Neuronal stem cell (in vitro differentiated cells): Measurements from ENCODE around the gene TJAP1.

Experiments used
- DNase-seq: peaks from one replicate; pipeline ENCODE4 v3.0.0-alpha.2; 2013; ENCODE audit warnings: low spot score
- H2AFZ ChIP-seq: one replicate; pipeline ENCODE4 v1.6.1; 2013; ENCODE audit warnings: mild to moderate bottlenecking, low read length, inconsistent platforms
- H2AK5ac ChIP-seq: 2 replicates; pipeline ENCODE4 v1.6.1; 2013; ENCODE audit warnings: low read depth, mild to moderate bottlenecking, inconsistent platforms, low read length, moderate library complexity, mixed read lengths
- H2BK120ac ChIP-seq: 2 replicates; pipeline ENCODE4 v1.6.1; 2013; ENCODE audit warnings: low read depth, mild to moderate bottlenecking, inconsistent platforms, low read length, moderate library complexity, mixed read lengths
- H2BK12ac ChIP-seq: one replicate; pipeline ENCODE4 v1.6.1; 2013; ENCODE audit warnings: low read length, inconsistent platforms
- H2BK15ac ChIP-seq: 2 replicates; pipeline ENCODE4 v1.6.1; 2013; ENCODE audit warnings: mild to moderate bottlenecking, low read length, inconsistent platforms, mixed read lengths
- H2BK5ac ChIP-seq: one replicate; pipeline ENCODE4 v1.6.1; 2013; ENCODE audit warnings: inconsistent platforms, mild to moderate bottlenecking, low read length, moderate library complexity
- H3K14ac ChIP-seq: one replicate; pipeline ENCODE4 v1.6.1; 2013; ENCODE audit warnings: low read length, inconsistent platforms
- H3K18ac ChIP-seq: 2 replicates; pipeline ENCODE4 v1.6.1; 2013; ENCODE audit warnings: low read length, inconsistent platforms
- H3K23ac ChIP-seq: 2 replicates; pipeline ENCODE4 v1.6.1; 2013; ENCODE audit warnings: low read depth, mild to moderate bottlenecking, mixed read lengths, low read length, inconsistent platforms; ENCODE audit not compliant: poor library complexity
- H3K27ac ChIP-seq: replicated peaks from 3 replicates; pipeline ENCODE4 v1.5.1; 2013; ENCODE audit warnings: low read length, inconsistent platforms
- H3K27me3 ChIP-seq, 3 experiments: 2 replicates each; pipeline ENCODE4 v1.6.1; 2013; ENCODE audit warnings: low read length in 3 of 3, mild to moderate bottlenecking in 2 of 3, inconsistent platforms in 1 of 3, low read depth in 1 of 3, mixed read lengths in 1 of 3, moderate library complexity in 1 of 3; ENCODE audit not compliant: control insufficient read depth in 3 of 3, insufficient read depth in 3 of 3
- H3K36me3 ChIP-seq, 2 donors: replicated peaks in 1 of 2; 2 replicates each; pipeline ENCODE4 v1.6.1; 2013; ENCODE audit warnings: low read length in 2 of 2; ENCODE audit not compliant: control insufficient read depth in 2 of 2, insufficient read depth in 2 of 2
- H3K4ac ChIP-seq: 2 replicates; pipeline ENCODE4 v1.6.1; 2013; ENCODE audit warnings: inconsistent platforms, mild to moderate bottlenecking, low read length, moderate library complexity
- H3K4me1 ChIP-seq, 2 donors: 1 replicate in 1 of 2; 2 replicates in 1 of 2; pipeline ENCODE4 v1.6.1; 2013; ENCODE audit warnings: low read length in 2 of 2, low read depth in 1 of 2; ENCODE audit not compliant: control insufficient read depth in 2 of 2, insufficient read depth in 1 of 2
- H3K4me2 ChIP-seq: one replicate; pipeline ENCODE4 v1.6.1; 2013; ENCODE audit warnings: mild to moderate bottlenecking, low read length, inconsistent platforms; ENCODE audit not compliant: insufficient read depth, poor library complexity, severe bottlenecking
- H3K4me3 ChIP-seq, 2 donors: 2 replicates each; pipeline ENCODE4 v1.5.1; 2013; ENCODE audit warnings: low read length in 2 of 2, mild to moderate bottlenecking in 2 of 2, inconsistent platforms in 1 of 2, moderate library complexity in 1 of 2
- H3K79me1 ChIP-seq: one replicate; pipeline ENCODE4 v1.6.1; 2013; ENCODE audit warnings: low read depth, mild to moderate bottlenecking, inconsistent platforms, low read length, moderate library complexity
- H3K9ac ChIP-seq: one replicate; pipeline ENCODE4 v1.6.1; 2013; ENCODE audit warnings: mild to moderate bottlenecking, low read depth, low read length, inconsistent platforms; ENCODE audit not compliant: poor library complexity
- H3K9me3 ChIP-seq, 2 donors: replicated peaks in 1 of 2; 2 replicates each; pipeline versions ENCODE3 to v1.6.1; 2013; ENCODE audit warnings: low read length in 2 of 2, mild to moderate bottlenecking in 2 of 2, inconsistent platforms in 1 of 2, low read depth in 1 of 2, mixed read lengths in 1 of 2, moderate library complexity in 1 of 2; ENCODE audit not compliant: control insufficient read depth in 2 of 2, insufficient read depth in 1 of 2
- H4K8ac ChIP-seq: one replicate; pipeline ENCODE4 v1.6.1; 2013; ENCODE audit warnings: low read depth, mild to moderate bottlenecking, inconsistent platforms, low read length, moderate library complexity
- H4K91ac ChIP-seq: one replicate; pipeline ENCODE4 v1.6.1; 2013; ENCODE audit warnings: low read length, low read depth, mild to moderate bottlenecking, inconsistent platforms; ENCODE audit not compliant: poor library complexity
- WGBS, 2 donors: extraction: QIAGEN DNeasy Blood & Tissue Kit; methylation state at CpG; one replicate each; pipeline ENCODE4 v1.1.7; 2013; ENCODE audit warnings: missing lambda C conversion rate in 2 of 2, mixed read lengths in 1 of 2; ENCODE audit not compliant: insufficient read length in 2 of 2, insufficient replicate concordance in 1 of 2; ENCODE audit errors: extremely low coverage in 2 of 2; 5-methylcytosine and 5-hydroxymethylcytosine counted together

TJAP1 gene

GRCh38 chr6:43488667-43489276 lies 11.4 kb downstream of the TJAP1 start:
- H3K27ac ChIP-seq = no peak overlapping the region
- H4K8ac ChIP-seq = no peak overlapping the region
- H3K4me1 ChIP-seq = peaks cover 0 to 6% of the 10 kb centered on the region in 2 donors
- H3K14ac ChIP-seq = no peak overlapping the region
- H2BK5ac ChIP-seq = no peak overlapping the region
- H3K4me2 ChIP-seq = no peak overlapping the region
- H3K27me3 ChIP-seq = no peaks in the 10 kb centered on the region
- no peak overlapping the region for H3K18ac ChIP-seq
- no peak overlapping the region for H3K4me3 ChIP-seq
- H3K9me3 ChIP-seq = no peaks in the 10 kb centered on the region
- no peak overlapping the region for H4K91ac ChIP-seq
- no peak overlapping the region for H3K23ac ChIP-seq
- peaks cover 3% of the 10 kb centered on the region for H3K79me1 ChIP-seq
- H3K36me3 ChIP-seq = peaks cover 0 to 28% of the 10 kb centered on the region in 2 donors
- no peak for DNase-seq
- no CpG with 5 or more reads among the region's 4 CpGs for WGBS, 2 donors
- H3K4ac ChIP-seq = no peak overlapping the region
- H2BK120ac ChIP-seq = no peak overlapping the region
- H2BK12ac ChIP-seq = no peak overlapping the region
- no peak overlapping the region for H2BK15ac ChIP-seq
- no peak overlapping the region for H2AFZ ChIP-seq
- H3K9ac ChIP-seq = no peak overlapping the region
- no peak overlapping the region for H2AK5ac ChIP-seq

- Histone ChIP-seq H4K91ac (no peak overlapping the region), H3K79me1 (peaks cover 5% of the 10 kb centered on the region), H2BK15ac (no peak overlapping the region), H3K4ac (no peak overlapping the region), H3K14ac (no peak overlapping the region), H3K36me3 (peaks cover 0 to 28% of the 10 kb centered on the region in 2 donors), H3K4me2 (no peak overlapping the region), H3K9ac (no peak overlapping the region), H3K4me1 (peaks cover 0 to 6% of the 10 kb centered on the region in 2 donors), H3K27ac (no peak overlapping the region), H3K9me3 (no peaks in the 10 kb centered on the region), H3K18ac (peak overlapping the region; percentile 15), H2BK5ac (no peak overlapping the region), H4K8ac (no peak overlapping the region), H2BK12ac (no peak overlapping the region), H3K23ac (no peak overlapping the region), H2AK5ac (no peak overlapping the region), H2BK120ac (no peak overlapping the region), H3K27me3 (no peaks in the 10 kb centered on the region), H2AFZ (no peak overlapping the region), H3K4me3 (peak overlapping the region in 1 of 2 donors; percentile 53)
- WGBS, 2 donors = no CpG with 5 or more reads among the region's 12 CpGs
- no peak for DNase-seq
Measured at GRCh38 chr6:43489277-43490072, 12.1 kb downstream of the TJAP1 start.

GRCh38 chr6:43490523-43490939 lies 13.2 kb downstream of the TJAP1 start:
- H2BK15ac ChIP-seq = no peak overlapping the region
- no peak overlapping the region for H2BK120ac ChIP-seq
- no CpG with 5 or more reads among the region's 6 CpGs for WGBS, 2 donors
- peaks cover 5% of the 10 kb centered on the region for H3K79me1 ChIP-seq
- no peak overlapping the region for H4K91ac ChIP-seq
- H3K18ac ChIP-seq = no peak overlapping the region
- H2BK12ac ChIP-seq = no peak overlapping the region
- H3K27me3 ChIP-seq = no peaks in the 10 kb centered on the region
- H3K9me3 ChIP-seq = no peaks in the 10 kb centered on the region
- H4K8ac ChIP-seq = no peak overlapping the region
- H3K4ac ChIP-seq = no peak overlapping the region
- peaks cover 0 to 27% of the 10 kb centered on the region in 2 donors for H3K36me3 ChIP-seq
- H3K4me2 ChIP-seq = no peak overlapping the region
- H3K4me1 ChIP-seq = peaks cover 1 to 13% of the 10 kb centered on the region in 2 donors
- no peak overlapping the region for H3K14ac ChIP-seq
- no peak overlapping the region for H3K27ac ChIP-seq
- H2BK5ac ChIP-seq = no peak overlapping the region
- DNase-seq = no peak
- H3K9ac ChIP-seq = no peak overlapping the region
- H2AFZ ChIP-seq = no peak overlapping the region
- no peak overlapping the region for H2AK5ac ChIP-seq
- H3K4me3 ChIP-seq = no peak overlapping the region
- H3K23ac ChIP-seq = no peak overlapping the region
